IMR-90 (cell line): ENCODE data around the gene MT1H.

Experiments used
- POLR2A ChIP-seq: IDR thresholded peaks from 2 replicates; pipeline ENCODE4 v1.6.1; 2012; ENCODE audit warnings: mild to moderate bottlenecking, low read depth, low read length
- RAD21 ChIP-seq: IDR thresholded peaks from 2 replicates; pipeline ENCODE4 v1.6.1; 2012; ENCODE audit warnings: low read length, improper control_type of control experiment
- TF ChIP-seq, protein P1 (sequence below): fragments of 150-350 bp; IDR thresholded peaks from 2 replicates; pipeline ENCODE4 v1.6.1; 2017; ENCODE audit warnings: mild to moderate bottlenecking, antibody characterized with exemption, low read length, low read depth
- TF ChIP-seq, protein P2 (sequence below): conservative IDR thresholded peaks from 2 replicates; pipeline ENCODE4 v1.5.1; 2012; ENCODE audit warnings: mild to moderate bottlenecking, low read depth, low read length, improper control_type of control experiment

DNA sequence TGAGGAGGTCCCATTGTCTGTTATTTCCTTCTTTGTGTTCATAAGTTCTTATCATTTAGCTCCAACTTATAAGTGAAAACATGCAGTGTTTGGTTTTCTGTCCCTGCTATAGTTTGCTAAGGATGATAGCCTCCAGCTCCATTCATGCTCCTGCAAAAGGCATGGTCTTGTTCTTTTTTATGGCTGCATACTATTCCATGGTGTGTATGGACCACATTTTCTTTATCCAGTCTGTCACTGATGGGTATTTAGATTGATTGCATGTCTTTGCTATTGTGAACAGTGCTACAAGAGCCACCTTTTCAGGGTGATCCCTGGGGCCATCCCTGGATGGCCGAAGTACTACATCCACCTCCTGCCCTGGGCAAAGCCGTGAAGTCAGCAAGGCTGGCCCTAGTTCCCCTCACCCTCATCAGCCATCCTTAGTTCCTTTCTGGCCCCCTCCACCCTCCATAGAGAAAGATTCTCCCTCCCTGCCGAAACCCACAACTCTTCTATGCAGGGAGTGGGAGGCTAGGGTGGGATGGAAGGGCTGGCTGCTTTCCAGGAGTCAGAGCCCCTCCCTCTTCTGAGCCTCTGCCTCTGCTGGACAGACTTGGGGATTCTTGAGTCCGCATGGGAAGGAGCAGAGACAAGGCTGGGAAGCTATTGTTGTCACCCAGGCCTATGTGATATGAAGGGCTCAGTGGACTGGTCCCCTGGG lies 21.0 kb downstream of the MT1H start:
- no peak for TF ChIP-seq RAD21
- TF ChIP-seq POLR2A, result no peak
- TF ChIP-seq, protein P1, sequence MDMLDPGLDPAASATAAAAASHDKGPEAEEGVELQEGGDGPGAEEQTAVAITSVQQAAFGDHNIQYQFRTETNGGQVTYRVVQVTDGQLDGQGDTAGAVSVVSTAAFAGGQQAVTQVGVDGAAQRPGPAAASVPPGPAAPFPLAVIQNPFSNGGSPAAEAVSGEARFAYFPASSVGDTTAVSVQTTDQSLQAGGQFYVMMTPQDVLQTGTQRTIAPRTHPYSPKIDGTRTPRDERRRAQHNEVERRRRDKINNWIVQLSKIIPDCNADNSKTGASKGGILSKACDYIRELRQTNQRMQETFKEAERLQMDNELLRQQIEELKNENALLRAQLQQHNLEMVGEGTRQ, result no peak
- TF ChIP-seq, protein P2, sequence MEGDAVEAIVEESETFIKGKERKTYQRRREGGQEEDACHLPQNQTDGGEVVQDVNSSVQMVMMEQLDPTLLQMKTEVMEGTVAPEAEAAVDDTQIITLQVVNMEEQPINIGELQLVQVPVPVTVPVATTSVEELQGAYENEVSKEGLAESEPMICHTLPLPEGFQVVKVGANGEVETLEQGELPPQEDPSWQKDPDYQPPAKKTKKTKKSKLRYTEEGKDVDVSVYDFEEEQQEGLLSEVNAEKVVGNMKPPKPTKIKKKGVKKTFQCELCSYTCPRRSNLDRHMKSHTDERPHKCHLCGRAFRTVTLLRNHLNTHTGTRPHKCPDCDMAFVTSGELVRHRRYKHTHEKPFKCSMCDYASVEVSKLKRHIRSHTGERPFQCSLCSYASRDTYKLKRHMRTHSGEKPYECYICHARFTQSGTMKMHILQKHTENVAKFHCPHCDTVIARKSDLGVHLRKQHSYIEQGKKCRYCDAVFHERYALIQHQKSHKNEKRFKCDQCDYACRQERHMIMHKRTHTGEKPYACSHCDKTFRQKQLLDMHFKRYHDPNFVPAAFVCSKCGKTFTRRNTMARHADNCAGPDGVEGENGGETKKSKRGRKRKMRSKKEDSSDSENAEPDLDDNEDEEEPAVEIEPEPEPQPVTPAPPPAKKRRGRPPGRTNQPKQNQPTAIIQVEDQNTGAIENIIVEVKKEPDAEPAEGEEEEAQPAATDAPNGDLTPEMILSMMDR, result no peak
